WTC11 (cell line): ENCODE results near the gene CD80. TPM values are rescaled to one million over a fixed set of nuclear protein-coding genes. Genes with fewer than 3 reads are reported as not detected.
"Not testable (repeated sequence)": the region's sequence is repeated elsewhere in the genome, so short reads cannot be mapped to it uniquely, and the experiment has no call there.

ENCODE experiments used
- ATAC-seq: fragments of 200-7000 bp; cut with Tn5 transposase; 2 replicates; pipeline ENCODE4 v1.10.0; 2021; ENCODE audit warnings: mild to moderate bottlenecking, moderate library complexity
- CTCF ChIA-PET: fragments of 300-600 bp; sonication (Branson Sonifier 250); formaldehyde crosslinking; loops from one replicate; lab custom pipeline; 2021; ENCODE audit warnings: antibody characterized with exemption; lab: Charles Lee
- POLR2A ChIA-PET: fragments of 350-600 bp; sonication (Branson Sonifier 250); formaldehyde crosslinking; loops from one replicate; lab custom pipeline; 2021; ENCODE audit warnings: antibody characterized with exemption; lab: Charles Lee
- DNase-seq: peaks from one replicate; pipeline ENCODE4 v3.0.0; 2021; ENCODE audit warnings: low spot score
- H3K27ac Mint-ChIP-seq: 2 replicates; pipeline ENCODE4 v1.8.0; 2021; ENCODE audit warnings: mixed read lengths
- H3K27me3 Mint-ChIP-seq: 2 replicates; pipeline ENCODE4 v1.8.0; 2021; ENCODE audit warnings: low read depth, mild to moderate bottlenecking, moderate library complexity, mixed read lengths
- H3K36me3 Mint-ChIP-seq: 2 replicates; pipeline ENCODE4 v1.8.0; 2021; ENCODE audit warnings: mixed read lengths
- H3K4me1 Mint-ChIP-seq: 2 replicates; pipeline ENCODE4 v1.8.0; 2022; ENCODE audit warnings: mixed read lengths
- H3K4me3 Mint-ChIP-seq: 2 replicates; pipeline ENCODE4 v1.8.0; 2021; ENCODE audit warnings: mild to moderate bottlenecking, moderate library complexity, mixed read lengths
- H3K9me3 Mint-ChIP-seq: 2 replicates; pipeline ENCODE4 v1.8.0; 2021; ENCODE audit warnings: mixed read lengths
- ATF1 ChIP-seq: sonication (generic); formaldehyde crosslinking; IDR thresholded peaks from 2 replicates; pipeline ENCODE4 v1.8.1; 2023; ENCODE audit warnings: mild to moderate bottlenecking, moderate library complexity, missing genetic modification reagents
- ELF4 ChIP-seq: sonication (generic); formaldehyde crosslinking; IDR thresholded peaks from 2 replicates; pipeline ENCODE4 v1.8.1; 2022; ENCODE audit warnings: low read depth, mild to moderate bottlenecking, moderate library complexity, missing genetic modification reagents
- JAZF1 ChIP-seq: fragments of 250-450 bp; sonication (Bioruptor Pico); IDR thresholded peaks from 2 replicates; pipeline ENCODE4 v1.9.0; 2021; ENCODE audit warnings: moderate library complexity, mild to moderate bottlenecking, inconsistent platforms
- MXD4 ChIP-seq: fragments of 250-450 bp; sonication (Bioruptor Pico); IDR thresholded peaks from 2 replicates; pipeline ENCODE4 v1.8.0; 2021; ENCODE audit warnings: mild to moderate bottlenecking, moderate library complexity, borderline replicate concordance
- PRRX2 ChIP-seq: fragments of 250-450 bp; sonication (Bioruptor Pico); IDR thresholded peaks from 2 replicates; pipeline ENCODE4 v1.8.0; 2021; ENCODE audit warnings: mild to moderate bottlenecking
- RORB ChIP-seq: fragments of 250-450 bp; sonication (Bioruptor Pico); IDR thresholded peaks from 2 replicates; pipeline ENCODE4 v1.9.0; 2021; ENCODE audit warnings: mild to moderate bottlenecking
- SOX15 ChIP-seq: fragments of 250-450 bp; sonication (Bioruptor Pico); IDR thresholded peaks from 2 replicates; pipeline ENCODE4 v1.9.0; 2021; ENCODE audit warnings: mild to moderate bottlenecking
- STAT6 ChIP-seq: sonication (generic); formaldehyde crosslinking; conservative IDR thresholded peaks from 2 replicates; pipeline ENCODE4 v1.8.1; 2023; ENCODE audit warnings: mild to moderate bottlenecking, low read depth, missing genetic modification reagents, moderate library complexity
- ZBTB43 ChIP-seq: sonication (generic); formaldehyde crosslinking; IDR thresholded peaks from 2 replicates; pipeline ENCODE4 v1.8.1; 2023; ENCODE audit warnings: mild to moderate bottlenecking, missing genetic modification reagents
- ZNF121 ChIP-seq: sonication (generic); formaldehyde crosslinking; IDR thresholded peaks from 2 replicates; pipeline ENCODE4 v1.8.0; 2023; ENCODE audit warnings: missing genetic modification reagents
- ZNF219 ChIP-seq: sonication (generic); formaldehyde crosslinking; IDR thresholded peaks from 2 replicates; pipeline ENCODE4 v1.8.0; 2023; ENCODE audit warnings: missing genetic modification reagents, mild to moderate bottlenecking, borderline replicate concordance
- ZNF281 ChIP-seq: sonication (generic); formaldehyde crosslinking; IDR thresholded peaks from 2 replicates; pipeline ENCODE4 v1.8.0; 2023; ENCODE audit warnings: mild to moderate bottlenecking, missing genetic modification reagents
- ZNF317 ChIP-seq: sonication (generic); formaldehyde crosslinking; IDR thresholded peaks from 2 replicates; pipeline ENCODE4 v1.8.1; 2023; ENCODE audit warnings: low read depth, mild to moderate bottlenecking, moderate library complexity, missing genetic modification reagents, borderline replicate concordance
- ZNF423 ChIP-seq: fragments of 250-450 bp; sonication (Bioruptor Pico); IDR thresholded peaks from 2 replicates; pipeline ENCODE4 v2.1.2; 2022; ENCODE audit warnings: mild to moderate bottlenecking, moderate library complexity
- total RNA-seq: library from RNA; stranded (reverse); gene quantifications from 3 replicates; pipeline ENCODE4 v1.2.3, GENCODE V29; 2021
- TF ChIP-seq, protein P1 (sequence below): fragments of 250-450 bp; sonication (Bioruptor Pico); IDR thresholded peaks from 2 replicates; pipeline ENCODE4 v1.8.0; 2021; ENCODE audit warnings: mild to moderate bottlenecking
- TF ChIP-seq, protein P2 (sequence below): fragments of 250-450 bp; sonication (Bioruptor Pico); IDR thresholded peaks from 2 replicates; pipeline ENCODE4 v1.9.0; 2021; ENCODE audit warnings: mild to moderate bottlenecking
- TF ChIP-seq, protein P3 (sequence below): sonication (generic); formaldehyde crosslinking; IDR thresholded peaks from 2 replicates; pipeline ENCODE4 v1.8.0; 2022; ENCODE audit warnings: mild to moderate bottlenecking, missing genetic modification reagents

The CD80 gene
- total RNA-seq, 1 experiment from 2014 or later = 0.24 TPM

GRCh38 chr3:119569156-119569555 lies 9.7 kb upstream of the CD80 start (continued):
- TF ChIP-seq ZNF423 (CRISPR knock-in tag) (no peak), ATF1 (CRISPR knock-in tag) (no peak)
- TF ChIP-seq, all 79 proteins: peak for 0

GRCh38 chr3:119563334-119563733 lies 3.9 kb upstream of the CD80 start:
- H3K9me3 Mint-ChIP-seq, H3K4me1 Mint-ChIP-seq, H3K36me3 Mint-ChIP-seq, ATAC-seq, DNase-seq, H3K4me3 Mint-ChIP-seq, POLR2A ChIA-PET, H3K27me3 Mint-ChIP-seq, H3K27ac Mint-ChIP-seq, CTCF ChIA-PET: not testable (repeated sequence)

DNA sequence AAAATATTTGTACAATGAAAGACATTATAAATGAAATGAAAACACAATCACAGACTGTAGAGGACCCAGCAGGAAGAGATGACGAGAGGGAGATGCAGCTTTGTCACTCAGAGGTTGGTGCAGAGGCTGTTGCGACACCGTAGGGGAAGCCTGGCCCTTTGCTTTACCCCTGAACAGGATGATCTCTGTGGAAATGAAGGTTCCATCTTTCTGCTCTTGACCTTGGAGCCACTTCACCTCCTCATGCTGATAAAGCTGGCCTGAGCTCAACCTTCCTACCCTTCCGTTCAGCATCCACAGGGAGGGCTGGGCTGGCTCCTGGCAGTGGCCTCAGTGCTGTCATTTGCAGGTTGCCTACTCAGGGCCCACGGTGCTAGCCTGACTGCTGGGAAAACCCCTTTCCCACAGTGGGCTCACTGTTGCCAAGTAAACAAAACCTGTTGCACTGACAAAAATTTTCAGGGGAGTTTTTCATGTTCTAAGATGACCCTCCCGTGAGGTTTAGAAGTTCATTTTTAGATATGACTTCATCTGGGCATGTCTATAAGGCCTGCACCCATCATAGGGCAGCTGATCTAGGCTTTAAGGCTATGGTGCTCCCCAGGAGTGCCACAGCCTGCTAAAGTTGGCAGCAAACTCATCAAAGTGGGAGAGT lies 3.0 kb upstream of the CD80 start:
- ATAC-seq = no peak
- CTCF ChIA-PET = no interaction called here
- POLR2A ChIA-PET = no interaction called here

More for the DNA sequence above, 3.0 kb upstream of the CD80 start:
- no peak overlapping the region for H3K4me3 Mint-ChIP-seq
- H3K4me1 Mint-ChIP-seq = peaks cover 4% of the 10 kb centered on the region; the same call in 1 of the 2 replicates
- peaks cover 3% of the 10 kb centered on the region; the same call in 1 of the 2 replicates for H3K9me3 Mint-ChIP-seq
- no peak overlapping the region for H3K27ac Mint-ChIP-seq
- H3K36me3 Mint-ChIP-seq = no peaks in the 10 kb centered on the region
- TF ChIP-seq, protein P1, sequence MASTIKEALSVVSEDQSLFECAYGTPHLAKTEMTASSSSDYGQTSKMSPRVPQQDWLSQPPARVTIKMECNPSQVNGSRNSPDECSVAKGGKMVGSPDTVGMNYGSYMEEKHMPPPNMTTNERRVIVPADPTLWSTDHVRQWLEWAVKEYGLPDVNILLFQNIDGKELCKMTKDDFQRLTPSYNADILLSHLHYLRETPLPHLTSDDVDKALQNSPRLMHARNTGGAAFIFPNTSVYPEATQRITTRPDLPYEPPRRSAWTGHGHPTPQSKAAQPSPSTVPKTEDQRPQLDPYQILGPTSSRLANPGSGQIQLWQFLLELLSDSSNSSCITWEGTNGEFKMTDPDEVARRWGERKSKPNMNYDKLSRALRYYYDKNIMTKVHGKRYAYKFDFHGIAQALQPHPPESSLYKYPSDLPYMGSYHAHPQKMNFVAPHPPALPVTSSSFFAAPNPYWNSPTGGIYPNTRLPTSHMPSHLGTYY (CRISPR knock-in tag) = no peak
- TF ChIP-seq, protein P2, sequence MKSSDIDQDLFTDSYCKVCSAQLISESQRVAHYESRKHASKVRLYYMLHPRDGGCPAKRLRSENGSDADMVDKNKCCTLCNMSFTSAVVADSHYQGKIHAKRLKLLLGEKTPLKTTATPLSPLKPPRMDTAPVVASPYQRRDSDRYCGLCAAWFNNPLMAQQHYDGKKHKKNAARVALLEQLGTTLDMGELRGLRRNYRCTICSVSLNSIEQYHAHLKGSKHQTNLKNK (CRISPR knock-in tag) = no peak
- TF ChIP-seq SOX15 (CRISPR knock-in tag) (no peak), STAT6 (CRISPR knock-in tag) (no peak), ZNF317 (CRISPR knock-in tag) (no peak), ZNF121 (CRISPR knock-in tag) (no peak), MXD4 (CRISPR knock-in tag) (no peak), ZNF219 (CRISPR knock-in tag) (no peak), ZBTB43 (CRISPR knock-in tag) (no peak), ELF4 (CRISPR knock-in tag) (no peak), PRRX2 (CRISPR knock-in tag) (no peak), ZNF281 (CRISPR knock-in tag) (no peak), RORB (CRISPR knock-in tag) (no peak), JAZF1 (CRISPR knock-in tag) (no peak)
- TF ChIP-seq, protein P3, sequence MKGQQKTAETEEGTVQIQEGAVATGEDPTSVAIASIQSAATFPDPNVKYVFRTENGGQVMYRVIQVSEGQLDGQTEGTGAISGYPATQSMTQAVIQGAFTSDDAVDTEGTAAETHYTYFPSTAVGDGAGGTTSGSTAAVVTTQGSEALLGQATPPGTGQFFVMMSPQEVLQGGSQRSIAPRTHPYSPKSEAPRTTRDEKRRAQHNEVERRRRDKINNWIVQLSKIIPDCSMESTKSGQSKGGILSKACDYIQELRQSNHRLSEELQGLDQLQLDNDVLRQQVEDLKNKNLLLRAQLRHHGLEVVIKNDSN = no peak
- no peak for DNase-seq
- peaks cover 5% of the 10 kb centered on the region for H3K27me3 Mint-ChIP-seq
